ENCODE measurements around the gene CSNK1A1.

DNA sequence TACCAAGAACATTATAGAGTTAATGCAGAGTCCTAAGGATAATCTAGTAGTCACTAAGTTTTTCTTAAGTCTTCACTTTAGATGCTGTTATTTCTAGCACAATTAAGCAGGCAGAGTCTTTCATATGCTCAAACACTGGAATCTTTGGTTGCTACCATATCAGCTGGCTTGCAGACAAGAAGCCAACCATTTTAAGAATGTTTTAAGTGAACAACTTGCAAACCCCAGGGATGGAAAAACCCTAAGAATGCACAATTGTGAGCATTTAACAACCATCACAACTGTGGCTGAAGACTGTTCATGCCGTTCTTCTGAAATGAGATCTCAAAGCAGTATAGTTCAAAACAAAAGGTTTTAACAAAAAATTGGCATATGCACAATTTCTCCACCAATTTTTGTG lies 55.1 kb downstream of the CSNK1A1 start:
- TF ChIP-seq, protein P1, sequence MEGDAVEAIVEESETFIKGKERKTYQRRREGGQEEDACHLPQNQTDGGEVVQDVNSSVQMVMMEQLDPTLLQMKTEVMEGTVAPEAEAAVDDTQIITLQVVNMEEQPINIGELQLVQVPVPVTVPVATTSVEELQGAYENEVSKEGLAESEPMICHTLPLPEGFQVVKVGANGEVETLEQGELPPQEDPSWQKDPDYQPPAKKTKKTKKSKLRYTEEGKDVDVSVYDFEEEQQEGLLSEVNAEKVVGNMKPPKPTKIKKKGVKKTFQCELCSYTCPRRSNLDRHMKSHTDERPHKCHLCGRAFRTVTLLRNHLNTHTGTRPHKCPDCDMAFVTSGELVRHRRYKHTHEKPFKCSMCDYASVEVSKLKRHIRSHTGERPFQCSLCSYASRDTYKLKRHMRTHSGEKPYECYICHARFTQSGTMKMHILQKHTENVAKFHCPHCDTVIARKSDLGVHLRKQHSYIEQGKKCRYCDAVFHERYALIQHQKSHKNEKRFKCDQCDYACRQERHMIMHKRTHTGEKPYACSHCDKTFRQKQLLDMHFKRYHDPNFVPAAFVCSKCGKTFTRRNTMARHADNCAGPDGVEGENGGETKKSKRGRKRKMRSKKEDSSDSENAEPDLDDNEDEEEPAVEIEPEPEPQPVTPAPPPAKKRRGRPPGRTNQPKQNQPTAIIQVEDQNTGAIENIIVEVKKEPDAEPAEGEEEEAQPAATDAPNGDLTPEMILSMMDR (IDR thresholded peaks at IDR 0.05 in 4 of 5, conservative IDR thresholded peaks at IDR 0.05 in 1 of 5), result no peak
- TF ChIP-seq POLR2A (IDR thresholded peaks at IDR 0.05), result no peak
